Esophagus muscularis mucosa (tissue), 4 donors: ENCODE results near the gene ETV4. TPM values are rescaled to one million over a fixed set of nuclear protein-coding genes. Genes with fewer than 3 reads are reported as not detected.

Source experiments
- DNase-seq: peaks from one replicate; pipeline ENCODE4 v3.0.0-alpha.2; 2017; ENCODE audit errors: extremely low spot score
- H3K27ac ChIP-seq, 4 donors: fragments of 200-600 bp; sonication (generic); replicated peaks in 1 of 4; 1 replicate in 3 of 4; 2 replicates in 1 of 4; pipeline ENCODE4 v1.5.1; 2016 to 2019; ENCODE audit warnings: mild to moderate bottlenecking in 1 of 4
- H3K27me3 ChIP-seq, 4 donors: fragments of 200-600 bp; sonication (generic); one replicate each; pipeline versions ENCODE4 v1.5.1 to v1.6.0; 2016 to 2019
- H3K36me3 ChIP-seq, 4 donors: fragments of 200-600 bp; sonication (generic); one replicate each; pipeline ENCODE4 v1.5.1; 2016 to 2019
- H3K4me1 ChIP-seq, 4 donors: fragments of 200-600 bp; sonication (generic); one replicate each; pipeline ENCODE4 v1.5.1; 2016 to 2019
- H3K4me3 ChIP-seq, 4 donors: fragments of 200-600 bp; sonication (generic); 1 replicate in 2 of 4; 2 replicates in 2 of 4; pipeline ENCODE4 v1.5.1; 2016 to 2019; ENCODE audit warnings: mild to moderate bottlenecking in 4 of 4, moderate library complexity in 1 of 4
- H3K9me3 ChIP-seq, 4 donors: fragments of 200-600 bp; sonication (generic); 1 replicate in 3 of 4; 2 replicates in 1 of 4; pipeline ENCODE4 v1.5.1; 2016 to 2019
- EP300 ChIP-seq: sonication (generic); formaldehyde crosslinking; IDR thresholded peaks from one replicate; pipeline ENCODE4 v1.6.1; 2017; ENCODE audit warnings: antibody characterized with exemption
- POLR2A ChIP-seq: fragments of 450-650 bp; IDR thresholded peaks from one replicate; pipeline ENCODE4 v1.6.1; 2017; ENCODE audit warnings: antibody characterized with exemption, moderate library complexity, mild to moderate bottlenecking, low read depth
- POLR2AphosphoS5 ChIP-seq, 2 donors: sonication (generic); formaldehyde crosslinking; IDR thresholded peaks; one replicate each; pipeline ENCODE4 v1.6.1; 2017; ENCODE audit warnings: antibody characterized with exemption in 2 of 2
- WGBS: methylation state at CpG from one replicate; pipeline ENCODE4 v1.1.5; 2018; 5-methylcytosine and 5-hydroxymethylcytosine counted together
- intact Hi-C: fragments of 100-400 bp; cut with DNase I; formaldehyde crosslinking; loops from one replicate; pipeline ENCODE4 v1.15.1; 2023
- total RNA-seq, 4 donors: library from RNA; depleted of rRNA; stranded (reverse); fragments of >200 nt; gene quantifications; one replicate each; pipeline versions ENCODE4 v1.1.0 to v1.2.1, GENCODE V29; 2016
- TF ChIP-seq, protein P1 (sequence below), 3 experiments: fragments of 200-600 bp in 2 of 3; fragments of 450-650 bp in 1 of 3; sonication (generic) in 2 of 3; IDR thresholded peaks; one replicate each; pipeline ENCODE4 v1.5.1; 2017 to 2019; ENCODE audit warnings: antibody characterized with exemption in 3 of 3, mild to moderate bottlenecking in 2 of 3, moderate library complexity in 1 of 3

The ETV4 gene
- total RNA-seq, 4 donors from 2014 or later: 0.19 to 1.3 (median 0.83) TPM; not detected in 1

DNA sequence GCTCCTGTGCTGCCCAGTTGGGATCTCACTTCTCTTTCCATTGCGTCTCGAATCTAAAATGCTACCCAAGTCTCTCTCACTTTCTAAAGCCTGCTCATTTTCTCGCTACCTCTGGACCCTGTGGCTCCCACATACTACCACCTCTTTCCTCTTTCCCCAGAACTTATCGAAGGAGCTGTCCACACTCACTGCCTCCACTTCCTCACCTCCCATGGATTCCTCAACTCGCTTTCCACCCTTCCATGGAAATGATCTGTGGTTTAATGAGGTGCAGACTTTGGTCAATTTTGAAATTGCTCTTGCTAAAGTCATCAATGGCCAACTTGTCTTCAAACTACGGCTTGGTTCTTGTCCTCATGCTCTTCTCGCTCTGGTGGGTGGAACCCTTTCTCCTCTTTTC lies 37.2 kb upstream of the ETV4 start:
- Histone ChIP-seq H3K9me3 (no peaks in the 10 kb centered on the region), H3K4me1 (peaks cover 15 to 25% (median 18%) of the 10 kb centered on the region in 4 donors), H3K4me3 (no peak overlapping the region), H3K27ac (no peak overlapping the region), H3K36me3 (no peaks in the 10 kb centered on the region), H3K27me3 (peaks cover 0 to 13% (median 0%) of the 10 kb centered on the region in 4 donors)
- 97% methylated on average over 7 of the region's 7 CpGs for WGBS
- TF ChIP-seq EP300 (no peak), POLR2A (no peak), POLR2AphosphoS5 (IDR thresholded peaks at IDR 0.05) (no peak)
- TF ChIP-seq, protein P1, sequence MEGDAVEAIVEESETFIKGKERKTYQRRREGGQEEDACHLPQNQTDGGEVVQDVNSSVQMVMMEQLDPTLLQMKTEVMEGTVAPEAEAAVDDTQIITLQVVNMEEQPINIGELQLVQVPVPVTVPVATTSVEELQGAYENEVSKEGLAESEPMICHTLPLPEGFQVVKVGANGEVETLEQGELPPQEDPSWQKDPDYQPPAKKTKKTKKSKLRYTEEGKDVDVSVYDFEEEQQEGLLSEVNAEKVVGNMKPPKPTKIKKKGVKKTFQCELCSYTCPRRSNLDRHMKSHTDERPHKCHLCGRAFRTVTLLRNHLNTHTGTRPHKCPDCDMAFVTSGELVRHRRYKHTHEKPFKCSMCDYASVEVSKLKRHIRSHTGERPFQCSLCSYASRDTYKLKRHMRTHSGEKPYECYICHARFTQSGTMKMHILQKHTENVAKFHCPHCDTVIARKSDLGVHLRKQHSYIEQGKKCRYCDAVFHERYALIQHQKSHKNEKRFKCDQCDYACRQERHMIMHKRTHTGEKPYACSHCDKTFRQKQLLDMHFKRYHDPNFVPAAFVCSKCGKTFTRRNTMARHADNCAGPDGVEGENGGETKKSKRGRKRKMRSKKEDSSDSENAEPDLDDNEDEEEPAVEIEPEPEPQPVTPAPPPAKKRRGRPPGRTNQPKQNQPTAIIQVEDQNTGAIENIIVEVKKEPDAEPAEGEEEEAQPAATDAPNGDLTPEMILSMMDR (IDR thresholded peaks at IDR 0.05): no peak
- intact Hi-C loops: no loop called here
- no peak for DNase-seq

DNA sequence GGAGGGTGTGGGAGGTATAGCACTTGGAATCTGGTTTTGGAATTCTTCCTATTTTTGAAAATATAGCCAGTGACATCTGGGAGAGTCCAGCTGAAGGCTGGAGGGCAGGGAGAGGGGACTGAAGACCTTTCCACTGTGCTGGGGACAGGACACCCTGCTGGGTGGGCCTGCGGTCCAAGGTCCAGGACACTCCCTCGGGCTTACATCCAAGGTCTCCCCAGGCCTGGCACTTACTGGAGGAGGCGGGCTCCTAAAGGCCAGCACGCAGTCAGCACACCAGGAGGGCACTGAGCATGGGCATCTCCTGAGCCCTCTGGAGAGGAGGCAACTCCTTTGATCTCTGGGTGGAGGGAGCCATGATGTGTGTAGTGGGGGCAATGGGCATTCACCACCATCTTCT lies 35.5 kb upstream of the ETV4 start:
- H3K4me1 ChIP-seq: peaks cover 20 to 36% (median 24%) of the 10 kb centered on the region in 4 donors
- DNase-seq: no peak
- 83% methylated on average over 4 of the region's 4 CpGs for WGBS
- H3K27ac ChIP-seq: no peak overlapping the region
- no peak overlapping the region for H3K4me3 ChIP-seq
- intact Hi-C loops: no loop called here
- H3K36me3 ChIP-seq: no peaks in the 10 kb centered on the region
- H3K9me3 ChIP-seq: no peaks in the 10 kb centered on the region
- TF ChIP-seq POLR2AphosphoS5 (IDR thresholded peaks at IDR 0.05) (no peak), EP300 (no peak), POLR2A (no peak)
- TF ChIP-seq, protein P1 (IDR thresholded peaks at IDR 0.05): no peak
- peaks cover 0 to 13% (median 0%) of the 10 kb centered on the region in 4 donors for H3K27me3 ChIP-seq

DNA sequence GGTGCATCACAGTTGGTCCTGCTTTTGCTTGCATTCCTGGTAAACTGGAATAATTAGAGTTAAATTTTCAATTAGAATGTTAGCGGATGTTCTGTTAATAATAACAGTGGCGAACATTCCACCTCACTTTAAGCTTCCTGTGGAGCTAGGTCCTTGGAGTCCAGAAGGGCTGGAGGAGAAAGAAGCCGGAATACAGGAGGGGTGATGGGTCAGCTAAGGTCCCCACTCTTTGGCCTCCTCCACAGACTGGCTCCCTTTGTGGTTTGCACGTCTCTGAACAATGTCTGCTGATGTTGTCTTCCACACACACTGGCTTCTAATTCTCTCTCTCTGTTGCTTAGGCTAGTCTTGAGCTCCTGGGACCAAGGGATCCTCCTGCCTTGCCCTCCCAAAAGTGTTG lies 35.0 kb upstream of the ETV4 start:
- Histone ChIP-seq H3K27ac (no peak overlapping the region), H3K4me3 (no peak overlapping the region), H3K27me3 (peaks cover 0 to 13% (median 0%) of the 10 kb centered on the region in 4 donors), H3K4me1 (peaks cover 23 to 36% (median 26%) of the 10 kb centered on the region in 4 donors), H3K36me3 (no peaks in the 10 kb centered on the region), H3K9me3 (no peaks in the 10 kb centered on the region)
- intact Hi-C loops: no loop called here
- DNase-seq: no peak
- WGBS: 76% methylated on average over 4 of the region's 4 CpGs
- TF ChIP-seq POLR2AphosphoS5 (IDR thresholded peaks at IDR 0.05) (no peak), POLR2A (no peak), EP300 (no peak)
- TF ChIP-seq, protein P1 (IDR thresholded peaks at IDR 0.05): no peak

DNA sequence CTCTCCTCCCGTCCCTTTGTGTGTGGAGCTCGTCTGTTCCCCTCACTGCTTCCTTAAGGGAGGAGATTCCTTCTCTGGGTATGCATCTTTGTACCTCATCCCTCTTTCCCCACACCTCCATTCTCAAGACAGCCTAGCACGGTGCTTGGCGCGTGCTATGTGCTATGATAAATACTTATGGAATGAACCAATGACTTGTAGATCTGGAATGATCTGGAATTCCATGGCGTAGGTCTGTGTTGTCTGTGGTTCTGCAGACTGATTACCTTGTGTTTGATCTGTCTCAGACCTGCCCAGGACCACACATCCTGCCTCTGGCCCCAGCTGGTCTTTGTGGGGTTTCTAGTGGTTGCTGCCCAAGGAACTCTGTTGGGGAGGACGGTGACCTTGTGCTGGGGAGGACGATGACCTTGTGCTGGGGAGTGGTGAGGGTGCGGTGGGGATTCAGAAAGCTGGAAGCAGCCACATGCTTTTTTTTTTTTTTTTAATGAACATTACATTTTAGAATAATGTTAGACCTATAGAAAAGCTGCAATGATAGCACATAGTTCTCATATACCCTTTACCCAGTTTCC lies 33.5 kb upstream of the ETV4 start:
- H3K9me3 ChIP-seq: no peaks in the 10 kb centered on the region
- no peaks in the 10 kb centered on the region for H3K36me3 ChIP-seq
- H3K4me3 ChIP-seq: no peak overlapping the region
- H3K27me3 ChIP-seq: peaks cover 0 to 13% (median 0%) of the 10 kb centered on the region in 4 donors
- no peak for TF ChIP-seq POLR2A
- TF ChIP-seq, protein P1 (IDR thresholded peaks at IDR 0.05): no peak
- TF ChIP-seq POLR2AphosphoS5 (IDR thresholded peaks at IDR 0.05): no peak
- no peak for TF ChIP-seq EP300
- H3K27ac ChIP-seq: no peak overlapping the region
- WGBS: 73% methylated on average over 9 of the region's 9 CpGs
- intact Hi-C loops: loop anchor here (5.0 kb wide), 1 partner anchor 183 kb away; no protein-coding TSS in a partner anchor
- DNase-seq: no peak
- H3K4me1 ChIP-seq: peaks cover 23 to 36% (median 26%) of the 10 kb centered on the region in 4 donors
